HG02763 (cell line): ENCODE results near the gene ACYP2.
"Not testable (repeated sequence)": the region's sequence is repeated elsewhere in the genome, so short reads cannot be mapped to it uniquely, and the experiment has no call there.

Experiments
- ATAC-seq: cut with Tn5 transposase; IDR thresholded peaks from one replicate; pipeline ENCODE4 v1.9.1; 2021; ENCODE audit warnings: mild to moderate bottlenecking, moderate library complexity; ENCODE audit not compliant: unreplicated experiment

Gene ACYP2

DNA sequence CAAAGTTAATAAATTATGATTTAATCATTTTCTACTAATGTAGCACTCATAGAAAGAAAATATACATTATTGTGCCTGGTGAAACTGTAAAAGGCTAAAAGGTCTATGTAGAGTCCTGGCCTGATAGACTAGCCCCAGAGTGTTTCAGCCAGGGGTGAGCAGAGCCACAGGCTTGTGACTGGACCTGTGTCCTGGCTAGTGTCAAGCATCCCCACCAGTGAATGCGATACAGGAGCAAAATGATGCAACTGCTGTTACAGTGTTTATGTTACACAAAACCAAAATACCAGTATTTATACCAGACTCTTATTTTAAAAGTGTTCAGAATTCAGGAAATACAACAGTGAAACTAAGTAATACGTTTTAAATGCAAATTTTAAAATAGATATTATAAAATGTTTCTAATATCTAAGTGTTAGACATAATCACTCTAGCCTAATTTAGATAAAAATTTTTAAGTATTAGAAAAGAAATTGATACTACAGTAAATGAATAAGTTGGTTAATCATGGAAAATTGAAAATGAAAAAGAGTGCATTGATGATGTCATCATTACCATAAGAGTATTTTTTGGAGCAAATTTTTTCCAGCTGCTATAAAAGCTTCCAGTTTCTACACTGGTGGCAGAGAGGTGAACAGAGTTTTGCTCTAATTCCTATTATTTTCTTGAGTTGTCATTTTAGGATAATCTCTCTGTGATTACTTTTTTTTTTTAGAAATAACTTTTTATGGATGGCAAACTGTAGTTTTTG lies 146.8 kb downstream of the ACYP2 start:
- ATAC-seq = no peak

DNA sequence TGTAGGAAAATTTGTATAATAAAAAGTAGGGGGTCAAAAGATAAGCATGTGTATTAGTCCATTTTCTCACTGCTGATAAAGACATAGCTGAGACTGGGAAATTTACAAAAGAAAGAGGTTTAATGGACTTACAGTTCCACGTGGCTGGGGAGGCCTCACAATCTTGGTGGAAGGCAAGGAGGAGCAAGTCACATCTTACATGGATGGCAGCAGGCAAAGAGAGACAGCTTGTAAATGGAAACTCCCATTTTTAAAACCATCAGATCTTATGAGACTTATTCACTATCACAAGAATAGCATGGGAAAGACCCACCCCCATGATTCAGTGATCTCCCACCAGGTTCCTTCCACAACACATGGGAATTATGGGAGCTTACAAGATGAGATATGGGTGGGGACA lies 149.7 kb downstream of the ACYP2 start:
- ATAC-seq = not testable (repeated sequence)

DNA sequence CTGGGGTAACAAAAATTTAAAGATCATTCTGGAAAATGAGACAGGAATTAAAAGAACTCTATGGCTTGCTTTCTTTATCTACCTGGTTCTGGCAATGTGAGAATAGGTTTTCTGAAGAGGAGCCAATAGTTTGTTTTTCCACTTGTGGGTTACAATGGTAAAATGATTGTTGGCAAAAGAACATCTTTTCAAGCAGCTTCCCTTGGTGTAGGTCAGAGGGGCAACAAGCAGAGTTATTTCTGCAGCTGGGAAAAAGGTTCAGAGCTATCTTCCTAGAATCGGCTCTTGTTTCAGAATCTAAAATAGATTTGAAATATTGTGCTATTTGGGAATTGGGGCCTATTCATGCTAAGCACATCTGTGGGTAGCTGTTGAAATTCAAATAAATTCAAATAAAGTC lies 152.2 kb downstream of the ACYP2 start:
- ATAC-seq = no peak

DNA sequence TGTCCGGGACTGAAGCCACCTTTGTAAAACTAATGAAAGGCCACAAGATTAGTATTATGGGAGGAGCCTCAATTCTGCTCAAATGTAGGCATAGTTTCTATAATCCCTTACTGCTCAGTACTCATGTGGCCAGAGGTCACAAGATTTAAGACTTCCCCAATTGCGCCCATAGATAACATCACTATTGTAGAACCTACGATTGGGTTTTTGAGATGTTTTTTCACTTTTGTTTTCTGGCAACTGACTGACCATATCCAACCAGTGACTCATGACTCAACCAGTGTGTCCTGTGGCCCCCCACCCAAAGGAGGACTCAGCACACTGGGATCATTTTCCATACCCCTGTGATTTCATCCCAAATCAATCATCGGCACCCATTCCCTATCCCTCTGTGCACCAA lies 155.8 kb downstream of the ACYP2 start:
- ATAC-seq = no peak

DNA sequence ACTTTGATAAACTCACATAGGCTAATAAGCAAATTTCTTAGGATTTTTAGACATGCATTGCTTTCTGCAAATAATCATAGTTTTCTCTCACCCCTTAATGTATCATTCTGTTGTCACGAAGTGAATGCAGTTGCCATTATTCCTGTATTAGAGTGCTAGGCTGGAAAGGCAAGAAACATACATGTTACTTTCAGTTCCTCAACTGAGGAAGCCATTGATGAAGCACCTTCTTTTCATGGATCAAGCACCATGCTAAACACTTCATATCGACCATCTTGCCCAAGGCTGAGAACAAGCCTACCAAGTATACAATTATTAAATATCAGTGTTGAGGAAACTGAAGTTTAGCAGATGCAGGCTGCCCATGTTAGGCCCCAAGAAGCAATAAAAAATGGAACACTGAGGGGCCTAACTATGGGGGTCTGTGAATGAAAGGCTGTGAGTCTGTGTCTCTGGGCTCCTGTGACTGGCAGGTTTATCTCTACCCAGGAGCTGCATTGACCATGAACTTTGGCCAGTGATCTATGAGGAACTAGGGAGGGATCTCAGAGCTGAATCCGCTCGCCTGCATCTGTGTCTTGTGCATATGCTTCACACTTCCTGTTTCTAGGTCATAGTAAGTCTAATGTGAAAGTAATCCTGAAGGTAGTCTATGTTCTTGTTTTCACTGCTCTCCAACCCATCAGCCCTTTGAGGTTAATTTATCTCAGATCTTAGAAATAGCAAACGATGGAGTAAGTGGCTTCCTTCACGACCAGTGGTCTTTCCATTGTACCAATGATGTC lies 156.6 kb downstream of the ACYP2 start:
- ATAC-seq = peak; percentile 84

DNA sequence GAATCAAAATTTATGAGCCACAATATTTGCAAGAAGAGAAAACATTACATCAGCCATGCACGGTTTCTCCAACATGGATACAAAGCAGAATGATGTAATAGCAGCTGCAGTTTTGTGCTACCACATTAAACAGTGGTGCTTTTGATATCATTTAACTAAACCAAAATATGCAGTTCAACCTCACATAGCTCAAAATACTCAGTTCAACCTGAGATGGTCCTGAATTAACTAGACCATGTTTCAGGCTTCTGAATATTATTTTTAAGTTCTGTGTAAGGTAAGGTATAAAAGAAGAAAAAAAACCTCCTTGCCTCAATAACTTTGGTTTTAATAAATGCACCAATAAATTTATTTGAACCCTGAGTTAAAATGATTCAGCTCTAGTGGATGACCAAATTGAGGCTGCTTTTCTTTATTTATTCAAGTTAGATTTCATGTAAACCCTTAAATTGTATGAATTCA lies 159.4 kb downstream of the ACYP2 start:
- no peak for ATAC-seq

DNA sequence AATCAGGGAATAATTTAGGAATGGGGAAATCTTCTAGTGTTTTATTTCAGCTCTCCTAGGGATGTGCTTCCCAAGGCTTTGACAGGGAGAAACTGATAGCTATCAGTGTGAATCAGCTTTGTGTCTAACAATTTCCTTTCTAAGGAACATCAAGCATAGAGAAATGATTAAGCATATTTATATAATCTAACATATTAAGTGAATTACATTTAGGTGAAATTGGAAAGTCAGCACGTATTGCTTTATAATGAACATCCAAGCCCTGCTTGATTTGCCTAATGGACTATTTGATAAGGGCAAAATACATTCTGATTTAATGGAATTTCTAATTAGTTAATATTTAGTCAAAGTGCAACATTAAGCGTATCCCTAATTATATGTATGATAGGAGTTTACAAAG lies 160.1 kb downstream of the ACYP2 start:
- no peak for ATAC-seq

DNA sequence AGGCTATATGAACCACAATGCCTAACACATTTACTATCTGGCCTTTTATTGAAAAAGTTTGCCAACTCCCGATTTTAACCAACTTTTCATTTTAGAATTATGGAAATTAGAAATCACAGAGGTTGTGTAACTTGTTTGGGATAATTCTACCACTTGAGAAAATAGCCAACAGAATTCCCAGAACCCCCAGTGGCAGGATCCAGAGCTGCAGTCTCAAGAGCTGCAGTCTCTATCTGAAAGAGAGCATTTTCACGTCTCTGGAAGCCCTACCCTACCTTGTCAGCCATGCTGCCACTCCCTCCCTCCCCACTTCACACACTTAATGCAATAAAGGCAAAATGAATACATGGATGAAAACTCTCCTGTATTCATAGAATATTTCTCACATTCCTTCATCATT lies 164.0 kb downstream of the ACYP2 start:
- ATAC-seq = no peak

DNA sequence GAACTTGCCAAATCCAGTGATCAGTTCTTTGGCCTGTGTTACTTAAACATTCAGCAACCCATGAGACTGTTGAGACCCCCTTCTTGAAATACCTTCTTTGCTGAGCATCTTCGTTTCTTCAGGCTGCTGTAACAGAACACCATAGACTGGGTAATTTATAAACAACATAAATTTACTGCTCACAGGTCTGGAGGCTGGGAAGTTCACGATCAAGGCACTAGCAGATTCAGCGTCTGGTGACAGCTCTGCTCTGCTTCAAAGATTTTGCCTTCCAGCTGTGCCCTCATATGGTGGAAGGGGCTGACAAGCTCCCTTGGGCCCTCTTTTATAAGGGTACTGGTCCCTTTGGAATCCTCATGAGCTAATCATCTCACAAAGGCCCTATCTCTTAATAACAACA lies 169.4 kb downstream of the ACYP2 start:
- ATAC-seq = no peak

DNA sequence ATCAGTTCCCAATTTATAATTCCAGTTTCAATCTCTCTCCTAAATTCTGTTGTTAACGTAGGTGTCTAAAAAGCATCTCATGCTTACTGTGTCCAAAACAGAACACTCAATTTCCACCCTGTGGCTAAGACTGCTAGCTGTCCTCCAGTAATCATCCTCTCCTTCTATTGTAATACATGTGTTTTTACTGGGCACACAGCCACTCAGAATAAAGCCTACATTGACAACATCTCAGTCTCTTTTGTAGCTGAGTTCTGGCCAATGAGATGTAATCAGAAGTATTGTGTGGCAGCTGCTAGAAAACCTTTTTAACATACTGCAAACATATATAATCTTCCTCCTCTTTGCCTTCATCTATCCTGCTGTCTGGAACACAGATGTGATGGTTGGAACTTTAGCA lies 170.0 kb downstream of the ACYP2 start:
- no peak for ATAC-seq

DNA sequence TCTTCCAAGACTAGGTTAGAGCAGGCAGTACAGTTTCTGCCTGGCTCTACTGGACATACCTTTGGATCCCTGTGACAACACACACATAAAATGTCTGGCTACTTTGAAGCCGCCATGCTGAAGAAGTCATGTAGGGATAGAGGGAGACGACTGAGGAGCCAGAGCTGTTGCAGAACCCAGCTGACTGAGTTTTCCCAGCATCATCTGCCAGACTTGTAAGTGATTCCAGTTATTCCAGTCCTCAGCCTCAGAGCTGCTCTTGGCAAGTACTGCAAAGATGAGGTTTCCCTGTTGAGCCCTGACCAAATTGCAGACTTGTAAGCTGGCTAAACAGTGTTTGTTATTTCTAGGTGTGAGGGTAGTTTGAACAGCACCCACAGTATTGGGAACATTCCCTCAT lies 172.1 kb downstream of the ACYP2 start:
- ATAC-seq = no peak

DNA sequence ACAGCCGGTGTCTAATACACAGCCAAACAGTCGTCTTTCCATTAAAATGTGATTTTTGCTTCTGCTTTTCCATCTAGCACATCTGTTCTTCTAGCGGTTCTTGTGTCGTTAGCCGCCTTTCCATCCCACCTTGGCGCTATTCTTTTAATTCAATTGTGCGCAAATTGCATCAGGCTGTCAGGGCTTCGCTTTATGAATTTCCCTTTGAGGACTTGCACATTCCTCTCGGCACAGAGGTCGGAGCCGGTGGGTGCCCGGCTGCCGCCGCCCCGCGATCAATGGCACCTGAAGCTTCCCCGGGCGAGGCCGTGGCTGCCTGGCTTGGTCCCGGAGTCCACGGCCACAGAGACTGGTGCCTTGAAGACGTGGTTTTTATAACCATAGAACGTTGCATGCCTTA lies 174.5 kb downstream of the ACYP2 start:
- no peak for ATAC-seq

DNA sequence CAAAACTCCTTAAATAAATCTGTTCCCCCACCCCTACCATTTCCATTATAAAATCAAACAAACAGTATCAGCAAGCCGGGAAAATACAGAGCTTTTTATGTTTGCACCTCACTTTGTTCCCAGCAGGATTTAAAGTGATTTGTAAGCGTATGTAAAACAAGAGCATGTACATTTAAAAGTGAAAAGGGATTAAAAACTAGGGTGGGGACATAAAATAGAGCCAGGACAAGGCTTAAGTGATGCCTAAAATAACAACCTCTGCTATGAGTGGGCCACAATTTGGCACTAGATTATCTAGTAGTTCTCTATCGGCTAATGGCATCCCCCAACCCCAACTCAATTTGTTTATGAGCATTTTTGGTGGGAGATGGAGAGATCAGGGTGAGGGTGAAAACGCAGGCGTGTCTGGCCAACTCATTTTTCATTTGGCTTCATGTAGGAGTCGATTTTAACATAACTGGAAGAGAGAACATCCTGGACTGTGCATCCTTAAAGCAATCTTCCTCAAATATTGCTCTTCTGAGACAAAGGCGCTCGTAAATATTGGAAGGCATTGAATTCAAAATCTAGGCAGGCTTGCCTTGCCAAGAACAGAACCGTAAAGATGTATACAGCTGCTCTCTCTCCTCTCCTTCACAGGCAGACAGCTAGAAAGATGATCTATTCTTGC lies 175.1 kb downstream of the ACYP2 start:
- no peak for ATAC-seq

DNA sequence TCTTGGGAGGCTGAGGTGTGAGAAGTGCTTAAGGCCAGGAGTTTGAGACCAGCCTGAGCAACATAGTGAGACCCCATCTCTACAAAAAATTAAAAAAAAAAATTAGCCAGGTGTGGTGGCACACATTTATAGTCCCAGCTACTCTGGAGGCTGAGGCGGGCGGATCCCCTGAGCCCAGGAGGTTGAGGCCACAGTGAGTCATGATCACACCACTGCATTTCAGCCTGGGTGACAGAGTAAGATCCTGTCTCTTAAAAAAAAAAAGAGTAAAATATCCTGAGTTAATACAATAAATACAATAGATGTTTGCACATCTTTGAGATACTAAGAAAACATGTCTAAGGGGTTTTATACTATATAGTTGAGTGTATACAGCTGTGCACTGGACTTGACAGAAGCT lies 179.2 kb downstream of the ACYP2 start:
- ATAC-seq = not testable (repeated sequence)

DNA sequence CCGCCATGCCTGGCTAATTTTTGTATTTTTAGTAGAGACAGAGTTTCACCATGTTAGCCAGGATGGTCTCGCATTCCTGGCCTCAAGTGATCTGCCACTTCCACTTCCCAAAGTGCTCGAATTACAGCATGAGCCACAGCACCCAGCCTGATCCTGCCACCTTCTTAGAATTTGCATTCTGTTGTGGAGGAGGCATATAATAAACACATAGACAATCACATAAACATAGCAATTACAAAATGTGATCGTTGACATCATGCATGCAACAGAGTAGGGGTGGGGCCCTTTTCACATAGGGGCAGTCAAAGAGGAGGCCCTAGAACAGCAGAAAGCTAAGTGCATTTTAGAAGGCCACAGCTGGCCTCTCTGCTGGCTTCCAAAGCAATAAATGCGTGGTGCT lies 180.5 kb downstream of the ACYP2 start:
- no peak for ATAC-seq

DNA sequence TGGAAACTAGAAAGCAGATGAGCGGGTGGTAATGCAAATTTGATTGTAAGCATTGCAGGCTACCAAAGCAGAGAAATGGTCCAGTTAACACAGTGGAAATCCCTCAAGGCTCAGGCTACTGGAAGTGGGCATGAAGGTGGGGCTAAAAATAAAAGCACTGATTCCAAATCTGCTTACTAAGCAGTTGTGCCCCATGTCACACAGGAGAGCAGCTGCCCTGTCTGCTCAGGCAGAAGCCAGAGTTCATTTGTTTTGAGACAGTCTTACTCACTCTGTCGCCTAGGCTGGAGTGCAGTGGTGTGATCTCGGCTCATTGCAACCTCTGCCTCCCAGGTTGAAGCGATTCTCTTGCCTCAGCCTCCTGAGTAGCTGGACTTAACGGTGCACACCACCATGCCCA lies 183.1 kb downstream of the ACYP2 start:
- no peak for ATAC-seq

DNA sequence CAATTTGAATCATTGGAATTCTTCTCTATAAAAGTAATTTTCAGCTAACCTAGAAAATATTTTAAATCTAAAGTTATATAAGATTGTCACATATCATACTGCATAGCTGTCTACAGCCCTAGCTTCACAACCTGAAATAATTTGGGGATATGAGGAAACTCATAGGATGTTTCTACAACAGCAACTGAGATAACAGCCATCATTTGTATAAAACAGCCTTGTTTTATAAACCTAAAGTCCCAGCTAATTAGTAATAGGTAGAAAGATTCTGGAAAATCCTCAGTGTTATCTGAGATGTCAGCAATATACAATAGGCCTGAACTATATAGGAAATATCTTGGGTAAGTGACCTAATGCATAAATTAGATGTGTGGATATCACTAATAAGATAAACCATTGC lies 188.2 kb downstream of the ACYP2 start:
- no peak for ATAC-seq

DNA sequence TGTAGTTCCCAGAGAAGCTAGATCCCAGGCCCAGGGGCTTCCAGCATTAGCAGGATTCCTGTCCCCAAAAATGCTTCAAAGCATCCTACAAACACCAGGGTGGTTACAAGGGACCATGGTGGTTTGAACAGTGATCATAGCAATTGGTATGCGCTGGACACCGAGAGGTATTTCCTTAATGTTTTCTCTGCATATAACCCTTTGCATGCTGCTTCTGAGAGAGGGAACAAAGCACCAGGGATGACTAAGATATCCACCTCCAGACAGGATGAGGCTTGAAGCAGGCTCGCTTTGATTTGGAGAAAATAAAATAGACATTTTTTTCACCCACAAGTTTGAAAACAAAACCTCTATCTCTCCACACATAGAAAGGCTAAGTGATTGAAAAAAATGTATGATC lies 191.1 kb downstream of the ACYP2 start:
- no peak for ATAC-seq

DNA sequence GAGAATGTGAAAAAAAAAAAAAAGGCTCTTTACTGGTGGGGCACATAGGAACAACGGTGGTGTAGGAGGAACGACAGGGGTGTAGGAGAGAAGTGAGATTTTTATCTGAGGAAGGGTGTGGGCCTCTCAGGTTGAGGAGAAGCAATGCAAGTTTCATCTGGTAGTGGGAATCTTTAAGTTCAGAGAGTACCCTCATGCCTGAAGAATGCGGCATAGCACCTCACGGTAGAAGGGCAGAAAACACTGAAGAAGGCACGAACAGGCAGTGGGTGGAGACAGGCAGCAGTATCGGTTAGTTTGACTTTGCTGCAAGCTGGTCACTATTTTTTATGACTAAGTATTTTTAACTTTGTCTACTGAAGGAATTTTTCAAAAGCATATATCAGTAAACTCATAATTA lies 192.8 kb downstream of the ACYP2 start:
- no peak for ATAC-seq

DNA sequence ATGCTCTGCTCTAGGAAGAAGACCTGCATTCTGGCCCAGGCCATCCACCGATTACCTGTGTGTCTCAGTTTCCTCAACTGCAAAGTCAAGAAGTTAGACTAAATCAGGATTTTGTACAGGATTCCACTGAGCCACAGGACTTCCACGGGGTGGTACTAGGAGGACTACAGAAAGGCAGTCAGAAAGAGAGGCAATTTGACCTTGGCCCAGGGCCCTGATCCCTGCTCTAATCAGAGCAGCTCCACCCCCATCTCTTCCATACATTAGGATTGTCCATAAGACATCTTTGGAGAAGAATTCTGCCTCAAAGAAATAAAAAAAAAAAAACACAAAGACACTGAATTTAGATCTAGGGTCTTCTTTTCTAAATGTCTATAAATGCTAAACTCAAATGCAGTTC lies 193.4 kb downstream of the ACYP2 start:
- ATAC-seq = no peak

DNA sequence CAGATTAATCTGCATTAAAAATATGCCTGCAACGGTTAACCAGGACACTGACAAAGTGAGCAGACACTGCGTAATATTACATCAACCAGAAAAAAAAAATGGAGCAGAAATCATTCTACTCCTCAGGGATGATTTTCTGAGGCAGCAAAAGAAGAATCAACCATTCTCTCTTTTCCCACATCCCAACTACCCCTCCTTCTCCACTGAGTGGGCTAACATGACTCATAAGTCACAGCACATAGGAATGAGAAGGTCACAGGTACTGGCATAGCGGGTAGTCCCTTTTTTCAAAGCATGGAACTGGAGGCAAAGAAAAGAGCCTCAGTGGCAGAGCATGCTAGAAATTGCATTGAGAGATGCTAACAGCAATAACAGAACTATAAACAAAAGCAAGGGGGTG lies 194.9 kb downstream of the ACYP2 start:
- ATAC-seq = no peak

DNA sequence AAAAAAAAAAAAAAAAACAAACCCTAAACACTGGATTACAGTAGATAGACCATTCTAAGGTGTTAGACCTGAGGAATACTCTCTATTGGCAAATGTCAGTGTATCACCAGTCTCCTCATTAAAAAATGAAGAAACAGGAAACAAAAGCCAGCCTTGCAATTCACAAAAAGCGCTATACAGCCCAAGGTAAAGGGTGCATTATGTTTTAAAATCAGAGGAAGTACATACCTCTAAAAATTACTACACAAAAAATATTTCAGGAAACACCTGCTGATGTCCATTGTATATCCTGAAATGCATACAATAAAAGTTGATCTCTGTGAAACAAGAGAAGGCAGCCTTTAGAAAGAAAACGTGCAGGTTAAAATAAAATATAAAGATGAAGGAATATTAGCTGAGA lies 195.5 kb downstream of the ACYP2 start:
- ATAC-seq = no peak
